ENCODE data around the gene DYNLL1. TPM values are rescaled to one million over a fixed set of nuclear protein-coding genes. Genes with fewer than 3 reads are reported as not detected.

DYNLL1 gene
- polyA plus RNA-seq, 1 experiment, result 720 TPM

DNA sequence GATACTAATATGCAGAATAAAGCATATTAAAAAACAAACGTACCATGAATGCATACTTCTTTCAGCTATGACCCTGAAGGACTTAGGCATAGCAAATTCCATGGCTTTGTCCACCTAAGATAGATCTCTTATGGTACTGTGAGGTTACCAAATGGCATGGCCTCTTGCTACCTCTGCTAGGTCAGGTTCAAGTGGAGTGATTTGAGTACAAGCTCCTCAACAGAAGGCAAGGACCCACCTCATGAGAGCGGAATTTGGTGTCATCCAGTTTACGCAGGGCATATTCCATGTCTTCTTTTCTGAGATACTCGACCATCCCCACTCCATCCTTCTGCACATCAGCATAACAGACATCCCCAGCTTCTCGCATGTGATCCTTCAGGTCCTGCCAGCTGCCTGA lies 32.2 kb upstream of the DYNLL1 start:
- POLR2A ChIA-PET, result no interaction called here

DNA sequence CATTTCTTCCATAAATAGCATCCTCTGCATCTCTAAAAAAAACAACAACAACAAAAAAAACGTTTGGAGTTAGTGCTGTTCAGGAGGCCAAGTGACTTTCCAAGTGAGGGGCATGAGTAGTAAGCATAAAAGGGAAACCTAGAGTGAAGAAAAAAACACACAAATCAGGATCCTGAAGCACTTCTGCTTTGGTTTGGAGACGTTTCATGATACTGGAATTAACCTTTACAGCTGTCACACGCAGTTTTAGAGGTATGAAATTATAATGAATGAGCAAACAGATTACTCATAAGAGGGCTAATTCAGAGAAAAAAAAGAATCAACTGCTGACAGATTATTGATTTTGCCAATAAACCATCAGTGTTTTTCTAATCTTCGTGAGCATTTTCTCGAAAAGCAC lies 30.2 kb upstream of the DYNLL1 start:
- TF ChIP-seq, protein P1, sequence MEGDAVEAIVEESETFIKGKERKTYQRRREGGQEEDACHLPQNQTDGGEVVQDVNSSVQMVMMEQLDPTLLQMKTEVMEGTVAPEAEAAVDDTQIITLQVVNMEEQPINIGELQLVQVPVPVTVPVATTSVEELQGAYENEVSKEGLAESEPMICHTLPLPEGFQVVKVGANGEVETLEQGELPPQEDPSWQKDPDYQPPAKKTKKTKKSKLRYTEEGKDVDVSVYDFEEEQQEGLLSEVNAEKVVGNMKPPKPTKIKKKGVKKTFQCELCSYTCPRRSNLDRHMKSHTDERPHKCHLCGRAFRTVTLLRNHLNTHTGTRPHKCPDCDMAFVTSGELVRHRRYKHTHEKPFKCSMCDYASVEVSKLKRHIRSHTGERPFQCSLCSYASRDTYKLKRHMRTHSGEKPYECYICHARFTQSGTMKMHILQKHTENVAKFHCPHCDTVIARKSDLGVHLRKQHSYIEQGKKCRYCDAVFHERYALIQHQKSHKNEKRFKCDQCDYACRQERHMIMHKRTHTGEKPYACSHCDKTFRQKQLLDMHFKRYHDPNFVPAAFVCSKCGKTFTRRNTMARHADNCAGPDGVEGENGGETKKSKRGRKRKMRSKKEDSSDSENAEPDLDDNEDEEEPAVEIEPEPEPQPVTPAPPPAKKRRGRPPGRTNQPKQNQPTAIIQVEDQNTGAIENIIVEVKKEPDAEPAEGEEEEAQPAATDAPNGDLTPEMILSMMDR (IDR thresholded peaks at IDR 0.05; ENCODE audit: low read depth, low read length), result no peak
- Histone ChIP-seq H3K27me3 (ENCODE audit: control insufficient read depth, insufficient read depth, low read length) (no peaks in the 10 kb centered on the region), H3K4me3 (ENCODE audit: low read depth, low read length) (no peak overlapping the region), H3K27ac (ENCODE audit: low read depth, low read length) (no peak overlapping the region), H3K9me3 (ENCODE audit: control insufficient read depth, insufficient read depth, low read length) (no peaks in the 10 kb centered on the region; the same call in 1 of the 2 replicates)
- no peak for DNase-seq (ENCODE audit: low read depth, low spot score)
- CTCF ChIA-PET, result interaction anchor here (0.8 to 2.4 kb wide), 6 partner anchors 8 to 109 kb away, joined by 3 to 10 read pairs (median 4); partner anchors contain the start of gene DYNLL1
- POLR2A ChIA-PET, result interaction anchor here (1.1 kb wide), 1 partner anchor 13 kb away, joined by 4 read pairs; no protein-coding TSS in a partner anchor

More for the DNA sequence above, 32.2 kb upstream of the DYNLL1 start:
- no peak for DNase-seq (ENCODE audit: low read depth, low spot score)
- Histone ChIP-seq H3K27me3 (ENCODE audit: control insufficient read depth, insufficient read depth, low read length) (no peaks in the 10 kb centered on the region), H3K27ac (ENCODE audit: low read depth, low read length) (no peak overlapping the region), H3K9me3 (ENCODE audit: control insufficient read depth, insufficient read depth, low read length) (no peaks in the 10 kb centered on the region), H3K4me3 (ENCODE audit: low read depth, low read length) (no peak overlapping the region)
- TF ChIP-seq, protein P1 (IDR thresholded peaks at IDR 0.05; ENCODE audit: low read depth, low read length), result no peak
- CTCF ChIA-PET, result interaction anchor here (0.6 to 1.1 kb wide), 3 partner anchors 10 to 156 kb away, joined by 3 to 5 read pairs (median 5); no protein-coding TSS in a partner anchor

DNA sequence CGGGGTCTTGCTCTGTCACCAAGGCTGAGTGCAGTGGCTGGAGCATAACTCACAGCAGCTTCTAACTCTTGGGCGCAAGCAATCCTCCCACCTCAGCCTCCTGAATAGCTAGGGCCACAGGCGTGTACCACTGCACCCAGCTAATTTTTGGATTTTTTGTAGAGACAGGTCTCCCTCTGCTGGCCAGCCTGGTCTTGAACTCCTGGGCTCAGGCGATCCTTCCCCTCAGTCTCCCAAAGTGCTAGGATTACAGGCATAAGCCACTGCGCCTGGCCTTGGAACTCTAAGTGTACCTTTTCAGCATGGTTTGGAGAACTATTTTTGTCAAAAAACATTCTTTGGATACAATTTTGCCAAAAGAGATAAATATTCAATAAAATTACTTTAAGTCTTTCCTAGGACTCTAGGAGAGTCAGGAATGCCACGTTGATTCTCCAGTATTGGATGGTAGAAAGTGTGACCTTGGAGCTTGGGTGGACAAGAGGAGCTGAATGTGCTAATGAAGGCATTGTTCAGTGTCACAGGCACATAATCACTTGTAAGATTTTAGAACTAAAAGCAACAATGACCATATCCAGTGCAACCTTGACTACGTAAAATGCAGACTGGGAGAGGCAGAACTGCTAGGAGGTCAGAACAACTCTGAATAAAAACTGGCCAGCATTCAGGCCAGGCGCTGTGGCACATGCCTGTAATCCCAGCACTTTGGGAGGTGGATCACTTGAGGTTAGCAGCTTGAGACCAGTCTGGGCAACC lies 29.2 kb upstream of the DYNLL1 start:
- DNase-seq (ENCODE audit: low read depth, low spot score), result no peak
- ChIA-PET POLR2A (interaction anchor here (0.7 to 1.1 kb wide), 4 partner anchors 14 to 105 kb away, joined by 3 to 6 read pairs (median 4); no protein-coding TSS in a partner anchor), CTCF (interaction anchor here (0.6 to 2.4 kb wide), 14 partner anchors 8 to 950 kb away, joined by 3 to 10 read pairs (median 4); partner anchors contain the start of genes DYNLL1 and POP5)
- TF ChIP-seq, protein P1 (IDR thresholded peaks at IDR 0.05; ENCODE audit: low read depth, low read length), result peak; percentile 65
- no peak overlapping the region for H3K4me3 ChIP-seq (ENCODE audit: low read depth, low read length)
- H3K27ac ChIP-seq (ENCODE audit: low read depth, low read length), result peak overlapping the region; percentile 2
- no peaks in the 10 kb centered on the region for H3K27me3 ChIP-seq (ENCODE audit: control insufficient read depth, insufficient read depth, low read length)
- H3K9me3 ChIP-seq (ENCODE audit: control insufficient read depth, insufficient read depth, low read length), result no peaks in the 10 kb centered on the region; the same call in 1 of the 2 replicates

DNA sequence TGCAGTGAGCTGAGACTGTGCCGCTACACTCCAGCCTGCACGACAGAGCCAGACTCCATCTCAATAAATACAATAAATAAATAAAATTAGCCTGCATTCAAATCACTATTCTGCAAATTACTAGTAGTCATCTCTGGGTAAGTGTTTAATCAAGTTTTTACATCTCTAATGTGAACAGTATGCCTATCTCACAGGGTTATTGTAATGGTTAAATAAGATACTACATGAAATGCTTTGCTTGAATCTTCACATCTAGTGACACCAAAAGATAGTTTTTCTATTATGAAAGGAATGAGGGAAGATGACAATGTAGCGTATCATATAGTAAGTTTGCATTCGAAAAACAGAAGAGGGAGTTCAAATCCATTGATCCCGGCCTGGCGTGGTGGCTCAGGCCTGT lies 28.5 kb upstream of the DYNLL1 start:
- no peaks in the 10 kb centered on the region; the same call in 1 of the 2 replicates for H3K9me3 ChIP-seq (ENCODE audit: control insufficient read depth, insufficient read depth, low read length)
- CTCF ChIA-PET, result interaction anchor here (0.6 to 2.4 kb wide), 9 partner anchors 7 to 225 kb away, joined by 3 to 10 read pairs (median 4); partner anchors contain the start of genes DYNLL1 and POP5
- H3K27me3 ChIP-seq (ENCODE audit: control insufficient read depth, insufficient read depth, low read length), result no peaks in the 10 kb centered on the region
- no peak overlapping the region for H3K27ac ChIP-seq (ENCODE audit: low read depth, low read length)
- DNase-seq (ENCODE audit: low read depth, low spot score), result no peak
- POLR2A ChIA-PET, result interaction anchor here (1.8 kb wide), 1 partner anchor 9 kb away, joined by 5 read pairs; no protein-coding TSS in a partner anchor
- H3K4me3 ChIP-seq (ENCODE audit: low read depth, low read length), result no peak overlapping the region
- TF ChIP-seq, protein P1 (IDR thresholded peaks at IDR 0.05; ENCODE audit: low read depth, low read length), result no peak
